Ovary (tissue), 9 donors: ENCODE data around the gene BCL11B. TPM values are rescaled to one million over a fixed set of nuclear protein-coding genes. Genes with fewer than 3 reads are reported as not detected.

ENCODE experiments used
- DNase-seq, 5 donors: peaks; one replicate each; pipeline ENCODE4 v3.0.0-alpha.2; 2019 to 2020
- H3K27ac ChIP-seq, 2 donors: fragments of 200-600 bp; one replicate each; pipeline versions ENCODE4 v1.5.1 to v1.8.0; 2019 to 2022
- H3K27me3 ChIP-seq: fragments of 200-600 bp; one replicate; pipeline ENCODE4 v1.8.0; 2022
- H3K36me3 ChIP-seq: fragments of 200-600 bp; sonication (generic); one replicate; pipeline ENCODE4 v1.5.1; 2019
- H3K4me1 ChIP-seq: one replicate; pipeline ENCODE4 v1.8.1; 2013; ENCODE audit warnings: mild to moderate bottlenecking, moderate library complexity; ENCODE audit not compliant: insufficient read depth
- H3K4me3 ChIP-seq: fragments of 200-600 bp; sonication (generic); one replicate; pipeline ENCODE4 v1.5.1; 2017
- H3K9me3 ChIP-seq, 2 donors: fragments of 200-600 bp in 1 of 2; sonication (generic) in 1 of 2; one replicate each; pipeline versions ENCODE4 v1.5.1 to v1.8.1; 2013 to 2019; ENCODE audit warnings: mild to moderate bottlenecking in 1 of 2, moderate library complexity in 1 of 2
- CTCF ChIP-seq, 3 donors: fragments of 450-650 bp in 2 of 3; fragments of 200-600 bp in 1 of 3; IDR thresholded peaks; one replicate each; pipeline versions ENCODE4 v1.5.1 to v1.8.0; 2016 to 2022; ENCODE audit warnings: antibody characterized with exemption in 3 of 3, mild to moderate bottlenecking in 1 of 3
- EP300 ChIP-seq: sonication (generic); formaldehyde crosslinking; IDR thresholded peaks from one replicate; pipeline ENCODE4 v1.6.1; 2017; ENCODE audit warnings: antibody characterized with exemption
- POLR2A ChIP-seq: fragments of 450-650 bp; IDR thresholded peaks from one replicate; pipeline ENCODE4 v1.6.1; 2017; ENCODE audit warnings: antibody characterized with exemption, mild to moderate bottlenecking, moderate library complexity
- WGBS, 3 donors: extraction: QIAGEN DNeasy Blood & Tissue Kit in 1 of 3; methylation state at CpG; one replicate each; pipeline versions ENCODE4 v1.1.5 to v1.1.7; 2013 to 2017; 5-methylcytosine and 5-hydroxymethylcytosine counted together
- intact Hi-C, 4 donors: fragments of 100-400 bp; cut with DNase I; formaldehyde crosslinking; loops; one replicate each; pipeline versions ENCODE4 v1.11.0 to v1.15.1; 2022 to 2023
- polyA plus RNA-seq, 2 donors: library from polyadenylated mRNA; stranded (reverse); fragments of 200-250 nt in 1 of 2; fragments of 350-450 nt in 1 of 2; fragmentation: Illumina TruSeq in 1 of 2; extraction: RNeasy Lipid Tissue Mini Kit (QIAGEN cat#74804) in 1 of 2; gene quantifications; one replicate each; pipeline ENCODE4 v1.2.3, GENCODE V29; 2013 to 2014
- total RNA-seq, 7 donors: library from RNA; depleted of rRNA in 2 of 7; stranded (reverse); fragments of >200 nt in 2 of 7; fragmentation: NEBNext Ultra II Directional in 3 of 7; extraction: Animal tissue kit (Norgen Biotek cat#: 25700) in 3 of 7; gene quantifications; one replicate each; pipeline versions ENCODE4 v1.1.0 to v1.2.4, GENCODE V29; 2016 to 2023
- donor health status: DM: no; HTN: no; CAD: no; lungs with moderate emphysema.
- donor health status: DM: no; HTN: no; CAD: no.
- donor health status: Bipolar disorder and iron deficiency.
- donor health status: DM: yes; HTN: yes; CAD: no.
- donor health status: DM: no; HTN: no; CAD: no.
- donor health status: DM: yes; HTN: yes; CAD: no.

BCL11B gene
- total and polyA plus RNA-seq, 9 donors, result 0.08 to 0.84 (median 0.43) TPM

DNA sequence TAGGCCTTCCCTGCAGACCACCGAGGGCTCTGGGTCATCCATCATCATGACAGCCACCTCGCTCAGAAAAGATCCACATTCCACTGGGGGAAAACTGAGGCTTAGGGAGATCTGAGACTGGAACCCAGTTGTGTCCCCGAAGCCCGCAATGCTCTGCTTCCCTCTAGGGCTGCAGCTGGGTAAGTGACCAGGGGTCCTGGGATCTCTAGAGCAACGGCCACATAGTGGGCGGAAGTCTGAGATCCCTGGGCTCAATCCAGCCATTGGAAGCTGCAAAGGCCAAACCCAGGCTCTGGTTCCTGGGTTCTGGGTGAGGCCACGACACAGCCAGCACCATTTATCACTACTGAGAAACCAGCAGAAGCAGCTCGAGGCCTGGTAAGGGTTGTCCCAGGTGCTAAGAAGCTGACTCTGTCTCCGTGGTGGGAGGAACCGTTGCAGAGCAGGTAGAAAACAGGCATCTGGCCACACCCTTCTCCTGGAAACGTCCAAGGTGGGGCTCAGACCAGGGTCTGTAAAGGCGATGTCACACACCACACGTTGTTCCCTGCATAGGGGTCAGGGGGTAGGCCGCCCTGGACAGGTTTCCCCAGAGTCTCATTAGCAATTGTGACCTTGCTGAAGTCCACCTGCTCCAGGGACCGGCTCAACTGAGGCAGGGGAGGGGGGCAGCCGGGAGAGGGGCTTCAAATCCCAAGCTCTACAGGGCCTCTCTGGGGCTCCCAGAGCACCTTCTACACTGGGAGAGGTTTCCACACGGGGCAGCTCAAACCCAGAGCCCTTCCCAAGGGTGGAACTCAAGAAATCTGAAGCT is 38.6 kb downstream of the BCL11B start:
- H3K27me3 ChIP-seq, result no peaks in the 10 kb centered on the region
- 81 to 87% (median 85%) methylated on average over 17 of the region's 17 CpGs for WGBS, 3 donors
- intact Hi-C loops, result no loop called here
- H3K4me1 ChIP-seq, result no peaks in the 10 kb centered on the region
- no peak overlapping the region for H3K4me3 ChIP-seq
- no peaks in the 10 kb centered on the region for H3K9me3 ChIP-seq
- TF ChIP-seq CTCF (IDR thresholded peaks at IDR 0.05), result no peak
- no peak for TF ChIP-seq EP300
- TF ChIP-seq POLR2A, result no peak
- no peaks in the 10 kb centered on the region for H3K36me3 ChIP-seq
- H3K27ac ChIP-seq, result no peak overlapping the region
- no peak for DNase-seq

- Histone ChIP-seq H3K36me3 (no peaks in the 10 kb centered on the region), H3K4me3 (no peak overlapping the region), H3K27ac (no peak overlapping the region), H3K4me1 (no peaks in the 10 kb centered on the region), H3K27me3 (no peaks in the 10 kb centered on the region), H3K9me3 (no peaks in the 10 kb centered on the region)
- 66 to 80% (median 73%) methylated on average over 3 of the region's 3 CpGs for WGBS, 3 donors
- DNase-seq, result no peak
- intact Hi-C loops, result no loop called here
- TF ChIP-seq CTCF (IDR thresholded peaks at IDR 0.05), result no peak
- no peak for TF ChIP-seq EP300
Measured at GRCh38 chr14:99232714-99233214, 39.2 kb downstream of the BCL11B start.

DNA sequence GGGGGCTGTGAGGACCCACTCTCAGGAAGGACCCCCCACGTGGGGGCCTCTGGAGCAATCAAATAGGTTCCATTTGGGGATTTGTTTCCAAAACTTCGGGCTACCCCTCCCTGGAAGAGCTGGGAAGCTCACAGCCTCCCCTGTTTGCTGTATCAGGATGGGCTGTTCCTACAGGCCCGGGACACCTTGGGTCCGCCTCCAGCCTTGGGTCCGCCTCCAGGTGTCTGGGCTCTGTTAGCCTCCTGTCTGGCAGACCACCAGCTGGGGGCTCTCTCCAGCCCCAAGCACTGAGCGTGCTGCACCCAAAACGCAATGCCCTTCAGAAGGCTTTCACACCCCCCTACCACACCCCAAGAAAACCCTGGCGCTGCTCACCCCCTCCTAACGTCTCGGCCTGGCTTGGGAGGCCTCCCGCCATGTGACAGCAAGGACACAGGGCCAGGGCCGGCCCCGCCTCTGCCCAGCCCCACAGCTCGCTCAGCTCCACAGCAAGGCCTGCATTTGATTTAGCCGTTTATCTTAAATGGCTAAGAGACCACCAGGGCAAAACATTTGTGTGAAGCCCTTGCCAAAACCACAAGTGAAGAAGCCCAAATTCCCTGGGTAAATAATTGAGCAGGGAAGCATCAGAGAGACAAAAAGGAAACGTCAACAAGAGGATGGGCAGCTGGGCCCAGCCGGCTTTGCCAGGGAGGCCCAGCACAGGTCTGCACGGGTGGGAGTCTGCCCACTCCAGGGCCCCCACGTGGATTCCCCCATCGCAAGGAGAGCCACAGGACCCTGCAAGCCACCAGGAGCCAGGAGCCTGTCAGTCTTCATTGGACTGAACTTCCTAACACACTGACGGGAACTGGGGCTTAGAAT is 39.9 kb downstream of the BCL11B start:
- intact Hi-C loops, result no loop called here
- no peaks in the 10 kb centered on the region for H3K27me3 ChIP-seq
- H3K36me3 ChIP-seq, result no peaks in the 10 kb centered on the region
- DNase-seq, result peak in 3 of 5 donors; percentile 41 to 71 (median 53)
- no peak overlapping the region for H3K27ac ChIP-seq
- WGBS, 3 donors, result 9 to 25% (median 11%) methylated on average over 21 of the region's 21 CpGs
- H3K4me1 ChIP-seq, result no peaks in the 10 kb centered on the region
- TF ChIP-seq EP300 (no peak), POLR2A (no peak), CTCF (IDR thresholded peaks at IDR 0.05) (no peak)
- no peak overlapping the region for H3K4me3 ChIP-seq
- no peaks in the 10 kb centered on the region for H3K9me3 ChIP-seq

GRCh38 chr14:99231161-99231849 is 40.7 kb downstream of the BCL11B start:
- Histone ChIP-seq H3K4me1 (no peaks in the 10 kb centered on the region), H3K27me3 (no peaks in the 10 kb centered on the region), H3K9me3 (no peaks in the 10 kb centered on the region), H3K36me3 (no peaks in the 10 kb centered on the region), H3K4me3 (no peak overlapping the region), H3K27ac (no peak overlapping the region)
- peak in 2 of 5 donors; percentile 20 to 43 for DNase-seq
- intact Hi-C loops, result no loop called here
- WGBS, 3 donors, result 4 to 18% (median 5%) methylated on average over 37 to 38 of the region's 38 CpGs
- TF ChIP-seq POLR2A, result no peak
